SK-N-SH treated with all-trans-retinoic acid at 6 μM for 48 hours (cell line): ENCODE data around the gene CNTN4.

ENCODE experiments used
- BACH2 ChIP-seq: fragments of 250-450 bp; sonication (Bioruptor Pico); IDR thresholded peaks from 2 replicates; pipeline ENCODE4 v1.9.0; 2021; ENCODE audit warnings: mild to moderate bottlenecking, borderline replicate concordance
- OSR1 ChIP-seq: fragments of 250-450 bp; sonication (Bioruptor Pico); IDR thresholded peaks from 2 replicates; pipeline ENCODE4 v1.8.0; 2022; ENCODE audit warnings: moderate library complexity, mild to moderate bottlenecking, inconsistent platforms
- ZFP30 ChIP-seq: fragments of 450-650 bp; formaldehyde crosslinking; IDR thresholded peaks from 2 replicates; pipeline ENCODE4 v1.5.0; 2022; ENCODE audit warnings: mild to moderate bottlenecking, moderate library complexity

GRCh38 chr3:2802429-2802828 is 703.8 kb downstream of the CNTN4 start:
- TF ChIP-seq ZFP30 (CRISPR knock-in tag) (no peak), BACH2 (CRISPR knock-in tag) (no peak), OSR1 (CRISPR knock-in tag) (no peak)
